Tibial artery (tissue), 4 donors: ENCODE results near the gene CCDC175.

ENCODE experiments used
- DNase-seq, 2 donors: peaks; one replicate each; pipeline ENCODE4 v3.0.0-alpha.2; 2019
- H3K27ac ChIP-seq, 2 donors: fragments of 200-600 bp; sonication (generic) in 1 of 2; 1 replicate in 1 of 2; 2 replicates in 1 of 2; pipeline ENCODE4 v1.5.1; 2018 to 2019; ENCODE audit warnings: mild to moderate bottlenecking in 1 of 2
- H3K27me3 ChIP-seq, 2 donors: fragments of 200-600 bp; sonication (generic) in 1 of 2; one replicate each; pipeline versions ENCODE4 v1.5.1 to v1.6.0; 2016 to 2019
- H3K36me3 ChIP-seq, 3 donors: fragments of 200-600 bp; sonication (generic) in 2 of 3; one replicate each; pipeline ENCODE4 v1.5.1; 2016 to 2019; ENCODE audit warnings: mild to moderate bottlenecking in 2 of 3
- H3K4me1 ChIP-seq, 4 donors: fragments of 200-600 bp; sonication (generic) in 2 of 4; 1 replicate in 3 of 4; 2 replicates in 1 of 4; pipeline ENCODE4 v1.5.1; 2016 to 2019
- H3K4me3 ChIP-seq, 2 donors: fragments of 200-600 bp; sonication (generic) in 1 of 2; 1 replicate in 1 of 2; 2 replicates in 1 of 2; pipeline ENCODE4 v1.5.1; 2018 to 2019; ENCODE audit warnings: mild to moderate bottlenecking in 2 of 2
- H3K9me3 ChIP-seq, 3 donors: fragments of 200-600 bp; sonication (generic) in 1 of 3; one replicate each; pipeline ENCODE4 v1.5.1; 2016 to 2019
- intact Hi-C: fragments of 100-400 bp; cut with DNase I; formaldehyde crosslinking; loops from one replicate; pipeline ENCODE4 v1.15.0; 2023; ENCODE audit warnings: low total_unique reads
- TF ChIP-seq, protein P1 (sequence below), 2 experiments: fragments of 200-600 bp in 1 of 2; fragments of 450-650 bp in 1 of 2; IDR thresholded peaks; one replicate each; pipeline ENCODE4 v1.5.1; 2017 to 2019; ENCODE audit warnings: antibody characterized with exemption in 2 of 2, mild to moderate bottlenecking in 1 of 2, moderate library complexity in 1 of 2

Gene CCDC175

DNA sequence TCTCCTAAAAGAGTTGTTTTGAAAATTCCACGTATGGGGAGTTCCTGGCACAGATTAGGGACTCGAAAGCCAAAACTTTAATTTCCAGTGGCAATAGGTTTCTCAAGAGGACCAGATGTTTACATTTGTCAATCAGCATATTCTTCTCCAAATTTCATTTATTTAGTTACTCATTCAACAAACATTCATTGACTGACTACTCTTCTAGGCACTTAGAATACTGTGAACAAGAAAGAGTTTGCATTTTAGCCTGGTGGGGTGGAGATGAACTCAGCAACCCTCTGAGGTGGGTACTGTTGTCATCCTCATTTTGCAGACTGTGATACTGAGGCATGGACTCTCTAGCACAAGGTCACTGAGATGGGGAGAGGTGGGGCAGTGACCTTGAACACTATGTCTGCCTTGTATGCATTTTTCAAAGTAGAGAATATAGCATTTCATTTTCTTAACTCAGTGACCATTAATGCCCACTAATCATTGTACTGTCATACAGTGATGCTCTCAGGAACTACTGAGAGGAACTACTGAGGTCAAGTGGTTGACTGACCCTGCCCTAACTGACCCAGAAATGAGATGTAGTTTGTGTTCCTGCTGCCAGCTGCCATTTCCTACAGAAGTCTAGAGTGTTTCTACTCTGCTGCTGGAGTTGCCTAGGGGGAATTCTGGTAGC lies 94.6 kb downstream of the CCDC175 start:
- no peak for DNase-seq
- TF ChIP-seq, protein P1, sequence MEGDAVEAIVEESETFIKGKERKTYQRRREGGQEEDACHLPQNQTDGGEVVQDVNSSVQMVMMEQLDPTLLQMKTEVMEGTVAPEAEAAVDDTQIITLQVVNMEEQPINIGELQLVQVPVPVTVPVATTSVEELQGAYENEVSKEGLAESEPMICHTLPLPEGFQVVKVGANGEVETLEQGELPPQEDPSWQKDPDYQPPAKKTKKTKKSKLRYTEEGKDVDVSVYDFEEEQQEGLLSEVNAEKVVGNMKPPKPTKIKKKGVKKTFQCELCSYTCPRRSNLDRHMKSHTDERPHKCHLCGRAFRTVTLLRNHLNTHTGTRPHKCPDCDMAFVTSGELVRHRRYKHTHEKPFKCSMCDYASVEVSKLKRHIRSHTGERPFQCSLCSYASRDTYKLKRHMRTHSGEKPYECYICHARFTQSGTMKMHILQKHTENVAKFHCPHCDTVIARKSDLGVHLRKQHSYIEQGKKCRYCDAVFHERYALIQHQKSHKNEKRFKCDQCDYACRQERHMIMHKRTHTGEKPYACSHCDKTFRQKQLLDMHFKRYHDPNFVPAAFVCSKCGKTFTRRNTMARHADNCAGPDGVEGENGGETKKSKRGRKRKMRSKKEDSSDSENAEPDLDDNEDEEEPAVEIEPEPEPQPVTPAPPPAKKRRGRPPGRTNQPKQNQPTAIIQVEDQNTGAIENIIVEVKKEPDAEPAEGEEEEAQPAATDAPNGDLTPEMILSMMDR (IDR thresholded peaks at IDR 0.05) = no peak
- intact Hi-C loops = loop anchor here (10.0 kb wide), 1 partner anchor 1663 kb away; no protein-coding TSS in a partner anchor

DNA sequence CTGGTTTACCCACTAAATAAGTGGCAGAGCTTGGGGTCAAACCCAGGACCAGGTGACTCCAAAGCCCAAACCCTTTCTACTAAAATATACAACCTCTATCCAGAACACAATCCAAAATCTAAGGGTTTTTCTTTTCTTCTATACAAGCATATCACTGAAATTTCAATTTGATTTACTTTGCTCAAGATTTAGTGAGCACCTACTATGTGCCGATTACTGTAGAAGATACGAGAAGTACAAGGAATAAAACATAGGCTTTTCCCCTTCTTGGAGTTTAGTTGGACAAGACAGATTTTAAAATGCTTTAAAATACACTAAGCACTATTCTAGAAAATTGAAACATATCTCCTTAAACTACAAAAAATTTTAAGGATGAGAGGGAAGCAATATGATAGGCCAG lies 95.2 kb downstream of the CCDC175 start:
- no peak for DNase-seq
- Histone ChIP-seq H3K9me3 (no peaks in the 10 kb centered on the region), H3K27ac (peak overlapping the region; percentile 49 to 88), H3K4me1 (peaks cover 0 to 57% (median 29%) of the 10 kb centered on the region in 4 donors), H3K4me3 (peak overlapping the region in 1 of 2 donors; percentile 88), H3K27me3 (no peaks in the 10 kb centered on the region), H3K36me3 (peaks cover 0 to 13% (median 10%) of the 10 kb centered on the region in 3 donors)
- TF ChIP-seq, protein P1 (IDR thresholded peaks at IDR 0.05) = no peak
- intact Hi-C loops = loop anchor here (10.0 kb wide), 1 partner anchor 1663 kb away; no protein-coding TSS in a partner anchor

More for the DNA sequence above, 94.6 kb downstream of the CCDC175 start:
- H3K9me3 ChIP-seq = no peaks in the 10 kb centered on the region
- H3K27ac ChIP-seq = peak overlapping the region; percentile 88 to 96
- H3K36me3 ChIP-seq = peaks cover 0 to 10% (median 7%) of the 10 kb centered on the region in 3 donors
- H3K4me3 ChIP-seq = peak overlapping the region; percentile 76 to 88
- peaks cover 0 to 63% (median 30%) of the 10 kb centered on the region in 4 donors for H3K4me1 ChIP-seq
- H3K27me3 ChIP-seq = no peaks in the 10 kb centered on the region

DNA sequence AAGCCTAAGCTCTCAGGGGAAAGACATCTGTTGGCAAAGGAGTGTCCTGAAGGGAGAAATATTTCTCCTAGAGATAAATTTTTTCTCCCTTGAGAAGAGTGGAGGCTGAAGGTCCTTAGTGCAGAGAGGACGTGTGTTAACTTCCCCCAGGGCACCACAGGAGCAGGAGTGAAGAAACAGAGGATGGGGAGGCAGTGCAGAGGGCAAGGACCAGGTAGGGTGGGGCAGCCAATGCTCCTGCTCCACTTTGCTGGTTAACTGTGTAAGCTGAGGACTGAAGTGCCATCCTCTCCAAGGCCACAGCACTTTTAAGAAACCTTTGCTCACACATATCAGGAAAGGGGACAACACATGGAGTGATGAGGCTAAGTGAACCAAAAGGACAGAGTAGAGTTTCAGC lies 96.4 kb downstream of the CCDC175 start:
- Histone ChIP-seq H3K9me3 (no peaks in the 10 kb centered on the region), H3K36me3 (peaks cover 0 to 24% (median 19%) of the 10 kb centered on the region in 3 donors), H3K4me3 (no peak overlapping the region), H3K4me1 (peaks cover 0 to 45% (median 24%) of the 10 kb centered on the region in 4 donors), H3K27me3 (no peaks in the 10 kb centered on the region), H3K27ac (peak overlapping the region; percentile 49 to 88)
- intact Hi-C loops = loop anchor here (10.0 kb wide), 1 partner anchor 1665 kb away; no protein-coding TSS in a partner anchor
- TF ChIP-seq, protein P1 (IDR thresholded peaks at IDR 0.05) = no peak
- DNase-seq = no peak

DNA sequence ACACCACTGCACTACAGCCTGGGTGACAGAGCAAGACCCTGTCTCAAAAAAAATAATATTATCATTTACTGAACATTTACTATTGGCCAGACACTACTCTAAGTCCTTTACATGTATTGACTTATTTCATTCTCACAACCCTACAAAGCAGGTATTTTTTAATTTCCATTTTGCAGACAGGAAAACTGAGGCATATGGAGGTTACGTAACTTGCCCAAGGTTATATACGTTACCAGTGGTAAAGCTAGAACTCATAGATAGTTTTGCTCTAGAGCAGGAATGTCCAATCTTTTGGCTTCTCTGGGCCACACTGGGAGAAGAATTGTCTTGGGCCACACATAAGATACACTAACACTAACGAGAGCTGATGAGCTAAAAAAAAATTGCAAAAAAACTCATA lies 98.1 kb downstream of the CCDC175 start:
- TF ChIP-seq, protein P1 (IDR thresholded peaks at IDR 0.05) = no peak
- intact Hi-C loops = no loop called here
- Histone ChIP-seq H3K4me3 (no peak overlapping the region), H3K9me3 (no peaks in the 10 kb centered on the region), H3K27me3 (no peaks in the 10 kb centered on the region), H3K36me3 (peaks cover 2 to 39% (median 28%) of the 10 kb centered on the region in 3 donors), H3K27ac (no peak overlapping the region), H3K4me1 (peaks cover 0 to 54% (median 30%) of the 10 kb centered on the region in 4 donors)
- DNase-seq = no peak

DNA sequence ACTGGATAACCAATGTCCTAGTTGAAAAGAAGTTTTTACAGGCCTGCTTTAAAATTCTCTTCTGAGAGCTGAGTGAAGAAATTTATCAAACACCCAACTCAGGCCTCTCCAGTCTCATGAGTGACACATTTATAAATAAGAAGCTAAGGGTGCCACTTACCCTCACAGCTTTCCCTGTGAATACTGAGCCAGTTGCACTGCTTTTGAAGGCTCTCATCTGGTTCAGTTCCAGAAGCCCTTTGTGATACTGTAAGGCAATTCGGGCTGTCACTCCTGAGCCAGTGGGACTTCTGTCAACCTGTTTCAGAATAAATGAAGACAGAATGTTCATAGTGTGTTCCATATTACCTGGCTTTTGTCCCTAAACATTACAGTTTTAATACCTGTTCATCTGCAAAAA lies 100.9 kb downstream of the CCDC175 start:
- TF ChIP-seq, protein P1 (IDR thresholded peaks at IDR 0.05) = no peak
- H3K9me3 ChIP-seq = no peaks in the 10 kb centered on the region
- H3K36me3 ChIP-seq = peaks cover 5 to 53% (median 39%) of the 10 kb centered on the region in 3 donors
- peaks cover 0 to 29% (median 15%) of the 10 kb centered on the region in 4 donors for H3K4me1 ChIP-seq
- H3K27me3 ChIP-seq = no peaks in the 10 kb centered on the region
- H3K4me3 ChIP-seq = no peak overlapping the region
- peak overlapping the region in 1 of 2 donors; percentile 10 for H3K27ac ChIP-seq
- intact Hi-C loops = no loop called here
- DNase-seq = no peak
